ENCODE data around the gene METTL1.

Gene METTL1

GRCh38 chr12:57809425-57809824 lies 37.5 kb upstream of the METTL1 start:
- no peaks in the 10 kb centered on the region for H3K9me3 Mint-ChIP-seq
- peaks cover 25% of the 10 kb centered on the region for H3K4me1 Mint-ChIP-seq (ENCODE audit: low read depth)
- H3K27ac Mint-ChIP-seq: no peak overlapping the region
- intact Hi-C loops (cut with micrococcal nuclease): no loop called here
- no peaks in the 10 kb centered on the region for H3K27me3 Mint-ChIP-seq
- H3K4me3 Mint-ChIP-seq: no peak overlapping the region
- peaks cover 94% of the 10 kb centered on the region for H3K36me3 Mint-ChIP-seq (ENCODE audit: low read depth)

GRCh38 chr12:57808351-57808750 lies 36.4 kb upstream of the METTL1 start:
- Mint-ChIP-seq H3K4me1 (ENCODE audit: low read depth) (peaks cover 22% of the 10 kb centered on the region), H3K9me3 (no peaks in the 10 kb centered on the region), H3K27ac (no peak overlapping the region), H3K4me3 (no peak overlapping the region), H3K36me3 (ENCODE audit: low read depth) (peaks cover 93% of the 10 kb centered on the region), H3K27me3 (no peaks in the 10 kb centered on the region)
- intact Hi-C loops (cut with micrococcal nuclease): no loop called here

GRCh38 chr12:57807285-57807684 lies 35.4 kb upstream of the METTL1 start:
- Mint-ChIP-seq H3K27me3 (no peaks in the 10 kb centered on the region), H3K4me3 (no peak overlapping the region), H3K9me3 (no peaks in the 10 kb centered on the region), H3K4me1 (ENCODE audit: low read depth) (peaks cover 17% of the 10 kb centered on the region), H3K36me3 (ENCODE audit: low read depth) (peaks cover 93% of the 10 kb centered on the region), H3K27ac (no peak overlapping the region)
- intact Hi-C loops (cut with micrococcal nuclease): no loop called here

- no peak overlapping the region for H3K4me3 Mint-ChIP-seq
- peaks cover 13% of the 10 kb centered on the region for H3K4me1 Mint-ChIP-seq (ENCODE audit: low read depth)
- H3K27me3 Mint-ChIP-seq: no peaks in the 10 kb centered on the region
- H3K9me3 Mint-ChIP-seq: no peaks in the 10 kb centered on the region
- intact Hi-C loops (cut with micrococcal nuclease): no loop called here
- peaks cover 93% of the 10 kb centered on the region for H3K36me3 Mint-ChIP-seq (ENCODE audit: low read depth)
- no peak overlapping the region for H3K27ac Mint-ChIP-seq
These were observed 34.8 kb upstream of the METTL1 start for GRCh38 chr12:57806677-57807076.

- intact Hi-C loops (cut with micrococcal nuclease): no loop called here
- peaks cover 13% of the 10 kb centered on the region for H3K4me1 Mint-ChIP-seq (ENCODE audit: low read depth)
- H3K36me3 Mint-ChIP-seq (ENCODE audit: low read depth): peaks cover 82% of the 10 kb centered on the region
- H3K9me3 Mint-ChIP-seq: no peaks in the 10 kb centered on the region
- H3K27ac Mint-ChIP-seq: no peak overlapping the region
- no peak overlapping the region for H3K4me3 Mint-ChIP-seq
- no peaks in the 10 kb centered on the region for H3K27me3 Mint-ChIP-seq
These were observed 31.5 kb upstream of the METTL1 start for GRCh38 chr12:57803319-57803893.

- no peak overlapping the region for H3K4me3 Mint-ChIP-seq
- intact Hi-C loops (cut with micrococcal nuclease): no loop called here
- no peak overlapping the region for H3K27ac Mint-ChIP-seq
- peaks cover 19% of the 10 kb centered on the region for H3K4me1 Mint-ChIP-seq (ENCODE audit: low read depth)
- peaks cover 74% of the 10 kb centered on the region for H3K36me3 Mint-ChIP-seq (ENCODE audit: low read depth)
- H3K9me3 Mint-ChIP-seq: no peaks in the 10 kb centered on the region
- no peaks in the 10 kb centered on the region for H3K27me3 Mint-ChIP-seq
These were observed 30.7 kb upstream of the METTL1 start for GRCh38 chr12:57802607-57803006.

- H3K4me3 Mint-ChIP-seq: no peak overlapping the region
- no peak overlapping the region for H3K27ac Mint-ChIP-seq
- H3K4me1 Mint-ChIP-seq (ENCODE audit: low read depth): peaks cover 31% of the 10 kb centered on the region
- intact Hi-C loops (cut with micrococcal nuclease): no loop called here
- peaks cover 71% of the 10 kb centered on the region for H3K36me3 Mint-ChIP-seq (ENCODE audit: low read depth)
- no peaks in the 10 kb centered on the region for H3K27me3 Mint-ChIP-seq
- no peaks in the 10 kb centered on the region for H3K9me3 Mint-ChIP-seq
These were observed 29.1 kb upstream of the METTL1 start for GRCh38 chr12:57800965-57801364.

- H3K36me3 Mint-ChIP-seq (ENCODE audit: low read depth): peaks cover 74% of the 10 kb centered on the region
- no peak overlapping the region for H3K4me3 Mint-ChIP-seq
- intact Hi-C loops (cut with micrococcal nuclease): no loop called here
- peak overlapping the region; percentile 65 for H3K27ac Mint-ChIP-seq
- H3K9me3 Mint-ChIP-seq: no peaks in the 10 kb centered on the region
- H3K4me1 Mint-ChIP-seq (ENCODE audit: low read depth): peaks cover 36% of the 10 kb centered on the region
- no peaks in the 10 kb centered on the region for H3K27me3 Mint-ChIP-seq
These were observed 26.0 kb upstream of the METTL1 start for GRCh38 chr12:57797933-57798332.

GRCh38 chr12:57796996-57797395 lies 25.1 kb upstream of the METTL1 start:
- Mint-ChIP-seq H3K27me3 (no peaks in the 10 kb centered on the region), H3K36me3 (ENCODE audit: low read depth) (peaks cover 74% of the 10 kb centered on the region), H3K4me1 (ENCODE audit: low read depth) (peaks cover 36% of the 10 kb centered on the region), H3K27ac (no peak overlapping the region), H3K9me3 (no peaks in the 10 kb centered on the region), H3K4me3 (no peak overlapping the region)
- intact Hi-C loops (cut with micrococcal nuclease): no loop called here

- no peaks in the 10 kb centered on the region for H3K27me3 Mint-ChIP-seq
- H3K9me3 Mint-ChIP-seq: no peaks in the 10 kb centered on the region
- H3K27ac Mint-ChIP-seq: peak overlapping the region; percentile 43
- peaks cover 70% of the 10 kb centered on the region for H3K36me3 Mint-ChIP-seq (ENCODE audit: low read depth)
- intact Hi-C loops (cut with micrococcal nuclease): no loop called here
- no peak overlapping the region for H3K4me3 Mint-ChIP-seq
- peaks cover 31% of the 10 kb centered on the region for H3K4me1 Mint-ChIP-seq (ENCODE audit: low read depth)
These were observed 23.4 kb upstream of the METTL1 start for GRCh38 chr12:57795354-57795753.

- intact Hi-C loops (cut with micrococcal nuclease): no loop called here
- Mint-ChIP-seq H3K27me3 (no peaks in the 10 kb centered on the region), H3K4me1 (ENCODE audit: low read depth) (peaks cover 27% of the 10 kb centered on the region), H3K9me3 (no peaks in the 10 kb centered on the region), H3K4me3 (no peak overlapping the region), H3K27ac (no peak overlapping the region), H3K36me3 (ENCODE audit: low read depth) (peaks cover 77% of the 10 kb centered on the region)
These were observed 22.0 kb upstream of the METTL1 start for GRCh38 chr12:57793920-57794319.

GRCh38 chr12:57783861-57784260 lies 12.0 kb upstream of the METTL1 start:
- Mint-ChIP-seq H3K27me3 (no peaks in the 10 kb centered on the region), H3K36me3 (ENCODE audit: low read depth) (peaks cover 65% of the 10 kb centered on the region), H3K9me3 (no peaks in the 10 kb centered on the region), H3K4me3 (no peak overlapping the region), H3K4me1 (ENCODE audit: low read depth) (peaks cover 52% of the 10 kb centered on the region), H3K27ac (no peak overlapping the region)
- intact Hi-C loops (cut with micrococcal nuclease): no loop called here

GRCh38 chr12:57783466-57783801 lies 11.5 kb upstream of the METTL1 start:
- intact Hi-C loops (cut with micrococcal nuclease): no loop called here
- Mint-ChIP-seq H3K9me3 (no peaks in the 10 kb centered on the region), H3K36me3 (ENCODE audit: low read depth) (peaks cover 65% of the 10 kb centered on the region), H3K27ac (peak overlapping the region; percentile 93), H3K4me1 (ENCODE audit: low read depth) (peaks cover 56% of the 10 kb centered on the region), H3K27me3 (no peaks in the 10 kb centered on the region), H3K4me3 (peak overlapping the region; percentile 96)

- peaks cover 61% of the 10 kb centered on the region for H3K4me1 Mint-ChIP-seq (ENCODE audit: low read depth)
- no peaks in the 10 kb centered on the region for H3K27me3 Mint-ChIP-seq
- no peaks in the 10 kb centered on the region for H3K9me3 Mint-ChIP-seq
- H3K27ac Mint-ChIP-seq: peak within 1 kb of the TSS; percentile 93
- intact Hi-C loops (cut with micrococcal nuclease): no loop called here
- peak within 1 kb of the TSS; percentile 96 for H3K4me3 Mint-ChIP-seq
- peaks cover 64% of the 10 kb centered on the region for H3K36me3 Mint-ChIP-seq (ENCODE audit: low read depth)
These were observed 10.9 kb upstream of the METTL1 start, which contains the start of gene TSFM for GRCh38 chr12:57782608-57783465. Gene TSFM (plus strand): TSS chr12:57782787. CDS start chr12:57782802, 15 bp downstream.

Data from dendritic cell treated with granulocyte-macrophage colony-stimulating factor and Interleukin-4, amounts not matched to agents 40 ng/mL and 50 ng/mL, for 4 days (primary cell).